GM23338 (cell line): Measurements from ENCODE around the gene MS4A15. TPM values are rescaled to one million over a fixed set of nuclear protein-coding genes. Genes with fewer than 3 reads are reported as not detected.

Experiments
- ATAC-seq: fragments of 200-7000 bp; cut with Tn5 transposase; 3 replicates; pipeline ENCODE4 v1.9.1; 2020
- DNase-seq: peaks from one replicate; pipeline ENCODE4 v3.0.0-alpha.2; 2015; ENCODE audit warnings: low spot score
- H2AFZ ChIP-seq: fragments of 200-600 bp; sonication (generic); 2 replicates; pipeline ENCODE4 v1.8.0; 2016; ENCODE audit warnings: antibody characterized with exemption, mild to moderate bottlenecking, moderate library complexity
- H3F3A ChIP-seq: fragments of 200-600 bp; sonication (generic); replicated peaks from 2 replicates; pipeline ENCODE4 v1.8.0; 2017; ENCODE audit warnings: antibody characterized with exemption, mixed run types, low read depth
- H3K27ac ChIP-seq: fragments of 200-600 bp; sonication (generic); 2 replicates; pipeline ENCODE4 v1.6.1; 2016; ENCODE audit warnings: low read depth
- H3K27me3 ChIP-seq: fragments of 200-600 bp; sonication (generic); 2 replicates; pipeline ENCODE4 v1.8.0; 2016; ENCODE audit warnings: mild to moderate bottlenecking, mixed run types, moderate library complexity; ENCODE audit not compliant: insufficient read depth
- H3K36me3 ChIP-seq: fragments of 200-600 bp; sonication (generic); 2 replicates; pipeline ENCODE4 v1.8.0; 2016; ENCODE audit warnings: mild to moderate bottlenecking; ENCODE audit not compliant: insufficient read depth
- H3K4me1 ChIP-seq: fragments of 200-600 bp; sonication (generic); 2 replicates; pipeline ENCODE4 v1.8.0; 2016; ENCODE audit warnings: mild to moderate bottlenecking, moderate library complexity; ENCODE audit not compliant: insufficient read depth
- H3K4me2 ChIP-seq: fragments of 200-600 bp; sonication (generic); 2 replicates; pipeline ENCODE4 v1.7.1; 2017; ENCODE audit warnings: mixed run types
- H3K4me3 ChIP-seq: fragments of 200-600 bp; sonication (generic); 2 replicates; pipeline ENCODE4 v1.6.1; 2016; ENCODE audit warnings: mixed run types
- H3K79me2 ChIP-seq: fragments of 200-600 bp; sonication (generic); replicated peaks from 2 replicates; pipeline ENCODE4 v1.8.0; 2017; ENCODE audit warnings: mild to moderate bottlenecking; ENCODE audit not compliant: insufficient read depth
- H3K9me2 ChIP-seq: fragments of 200-600 bp; sonication (generic); 2 replicates; pipeline ENCODE4 v1.8.0; 2017; ENCODE audit not compliant: insufficient read depth
- H4K20me1 ChIP-seq: fragments of 200-600 bp; sonication (generic); replicated peaks from 2 replicates; pipeline ENCODE4 v1.8.0; 2017; ENCODE audit warnings: mild to moderate bottlenecking; ENCODE audit not compliant: insufficient read depth
- H3K27ac Mint-ChIP-seq: 2 replicates; pipeline ENCODE4 v1.8.0; 2020; ENCODE audit warnings: inconsistent platforms, mild to moderate bottlenecking, moderate library complexity, mixed read lengths
- H3K27me3 Mint-ChIP-seq: 3 replicates; pipeline ENCODE4 v1.8.0; 2022; ENCODE audit warnings: low read depth, mild to moderate bottlenecking, moderate library complexity, mixed read lengths, inconsistent platforms; ENCODE audit not compliant: insufficient read depth, poor library complexity
- H3K36me3 Mint-ChIP-seq: 3 replicates; pipeline ENCODE4 v1.8.0; 2021; ENCODE audit warnings: low read depth, mild to moderate bottlenecking, inconsistent platforms, moderate library complexity, mixed read lengths
- H3K4me1 Mint-ChIP-seq: 3 replicates; pipeline ENCODE4 v1.8.0; 2020; ENCODE audit warnings: mild to moderate bottlenecking, inconsistent platforms, mixed read lengths
- H3K4me3 Mint-ChIP-seq: 3 replicates; pipeline ENCODE4 v1.8.0; 2021; ENCODE audit warnings: moderate library complexity, mild to moderate bottlenecking, inconsistent platforms, mixed read lengths
- H3K9me3 Mint-ChIP-seq: 3 replicates; pipeline ENCODE4 v1.8.0; 2020; ENCODE audit warnings: moderate library complexity, mild to moderate bottlenecking, inconsistent platforms, mixed read lengths
- JUNB ChIP-seq: IDR thresholded peaks from one replicate; pipeline ENCODE4 v1.6.1; 2016; ENCODE audit warnings: antibody characterized with exemption; ENCODE audit not compliant: unreplicated experiment
- POLR2AphosphoS5 ChIP-seq: IDR thresholded peaks from 2 replicates; pipeline ENCODE4 v1.6.1; 2016; ENCODE audit warnings: antibody characterized with exemption, low read depth
- REST ChIP-seq: IDR thresholded peaks from one replicate; pipeline ENCODE4 v1.6.1; 2018; ENCODE audit warnings: antibody characterized with exemption; ENCODE audit not compliant: unreplicated experiment
- ZNF114 ChIP-seq: fragments of 250-450 bp; sonication (Bioruptor Pico); IDR thresholded peaks from 2 replicates; pipeline ENCODE4 v1.5.0; 2020; ENCODE audit warnings: mild to moderate bottlenecking, moderate library complexity
- ZNF331 ChIP-seq: fragments of 250-450 bp; sonication (Bioruptor Pico); IDR thresholded peaks from 2 replicates; pipeline ENCODE4 v1.5.0; 2020; ENCODE audit warnings: low read depth, mild to moderate bottlenecking, moderate library complexity
- ZNF462 ChIP-seq: fragments of 250-450 bp; sonication (Bioruptor Pico); IDR thresholded peaks from 2 replicates; pipeline ENCODE4 v1.5.0; 2020; ENCODE audit warnings: mild to moderate bottlenecking, moderate library complexity
- polyA plus RNA-seq: library from polyadenylated mRNA; unstranded; fragments of >200 nt; fragmentation: Nextera tagmentation; extraction: Ambion mirVana; gene quantifications from 2 replicates; pipeline ENCODE4 v1.2.1, GENCODE V29; 2016
- total RNA-seq: library from RNA; depleted of rRNA; stranded (reverse); fragments of >200 nt; shearing (Covaris generic); gene quantifications from 2 replicates; pipeline ENCODE4 v1.2.3, GENCODE V29; 2014
- TF ChIP-seq, protein P1 (sequence below): IDR thresholded peaks from 2 replicates; pipeline ENCODE4 v1.6.1; 2016; ENCODE audit warnings: antibody characterized with exemption

MS4A15 gene
- total and polyA plus RNA-seq, 2 experiments from 2014 or later, result 0.44 TPM; not detected in 1

DNA sequence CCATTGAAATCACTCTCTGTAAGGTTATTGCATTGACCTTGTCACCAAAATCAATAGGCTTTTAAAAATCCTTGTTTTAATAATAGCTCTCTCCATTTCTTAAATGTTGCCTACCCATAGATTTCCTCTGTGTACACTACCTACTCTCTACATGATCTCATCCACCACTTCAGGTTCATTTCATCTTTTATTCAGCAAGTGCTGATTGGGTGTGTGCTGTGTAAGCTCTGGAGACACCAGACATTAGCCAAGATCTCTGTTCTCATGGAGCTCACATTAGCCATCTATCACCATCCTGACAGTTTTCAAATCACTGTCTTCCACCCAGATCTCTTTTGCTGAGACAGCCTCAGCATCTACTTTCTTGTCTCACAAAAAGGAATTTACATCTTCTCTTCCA is 24.1 kb downstream of the MS4A15 start:
- Mint-ChIP-seq H3K4me3 (no peak overlapping the region), H3K27me3 (no peaks in the 10 kb centered on the region), H3K4me1 (peaks cover 4% of the 10 kb centered on the region; the same call in 1 of the 3 replicates), H3K36me3 (no peaks in the 10 kb centered on the region), H3K27ac (no peak overlapping the region), H3K9me3 (no peaks in the 10 kb centered on the region; the same call in 2 of the 3 replicates)
- no peaks in the 10 kb centered on the region for H3K36me3 ChIP-seq
- H4K20me1 ChIP-seq, result no peaks in the 10 kb centered on the region
- DNase-seq (no peak), ATAC-seq (no peak)
- H3F3A ChIP-seq, result no peaks in the 10 kb centered on the region
- peaks cover 4% of the 10 kb centered on the region; the same call in 1 of the 2 replicates for H3K9me2 ChIP-seq
- no peaks in the 10 kb centered on the region for H3K4me1 ChIP-seq
- H3K27me3 ChIP-seq, result no peaks in the 10 kb centered on the region
- H3K4me3 ChIP-seq, result no peak overlapping the region
- H3K27ac ChIP-seq, result no peak overlapping the region
- no peak for TF ChIP-seq REST
- no peak for TF ChIP-seq ZNF331 (CRISPR knock-in tag)
- TF ChIP-seq JUNB, result no peak
- no peak for TF ChIP-seq ZNF462
- TF ChIP-seq ZNF114 (CRISPR knock-in tag), result no peak
- TF ChIP-seq POLR2AphosphoS5, result no peak
- TF ChIP-seq, protein P1, sequence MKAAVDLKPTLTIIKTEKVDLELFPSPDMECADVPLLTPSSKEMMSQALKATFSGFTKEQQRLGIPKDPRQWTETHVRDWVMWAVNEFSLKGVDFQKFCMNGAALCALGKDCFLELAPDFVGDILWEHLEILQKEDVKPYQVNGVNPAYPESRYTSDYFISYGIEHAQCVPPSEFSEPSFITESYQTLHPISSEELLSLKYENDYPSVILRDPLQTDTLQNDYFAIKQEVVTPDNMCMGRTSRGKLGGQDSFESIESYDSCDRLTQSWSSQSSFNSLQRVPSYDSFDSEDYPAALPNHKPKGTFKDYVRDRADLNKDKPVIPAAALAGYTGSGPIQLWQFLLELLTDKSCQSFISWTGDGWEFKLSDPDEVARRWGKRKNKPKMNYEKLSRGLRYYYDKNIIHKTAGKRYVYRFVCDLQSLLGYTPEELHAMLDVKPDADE, result no peak
- H2AFZ ChIP-seq, result no peak overlapping the region
- H3K4me2 ChIP-seq, result no peak overlapping the region
- H3K79me2 ChIP-seq, result no peaks in the 10 kb centered on the region
